Epithelial cell of proximal tubule (primary cell): ENCODE results near the gene GGT6. TPM values are rescaled to one million over a fixed set of nuclear protein-coding genes. Genes with fewer than 3 reads are reported as not detected.

Source experiments
- DNase-seq: peaks from one replicate; pipeline ENCODE4 v3.0.0-alpha.2; 2011; ENCODE audit warnings: low read depth
- H3K4me3 ChIP-seq: 2 replicates; pipeline ENCODE4 v1.5.1; 2011; ENCODE audit warnings: low read depth, mild to moderate bottlenecking, low read length
- total RNA-seq: library from RNA; depleted of rRNA; stranded (reverse); fragments of >200 nt; gene quantifications from 2 replicates; pipeline ENCODE4 v1.2.3, GENCODE V29; 2015
- TF ChIP-seq, protein P1 (sequence below): conservative IDR thresholded peaks from 2 replicates; pipeline ENCODE4 v1.5.1; 2012; ENCODE audit warnings: low read depth, mild to moderate bottlenecking, low read length

GGT6 gene
- total RNA-seq, 1 donor from 2014 or later: 0.86 TPM

DNA sequence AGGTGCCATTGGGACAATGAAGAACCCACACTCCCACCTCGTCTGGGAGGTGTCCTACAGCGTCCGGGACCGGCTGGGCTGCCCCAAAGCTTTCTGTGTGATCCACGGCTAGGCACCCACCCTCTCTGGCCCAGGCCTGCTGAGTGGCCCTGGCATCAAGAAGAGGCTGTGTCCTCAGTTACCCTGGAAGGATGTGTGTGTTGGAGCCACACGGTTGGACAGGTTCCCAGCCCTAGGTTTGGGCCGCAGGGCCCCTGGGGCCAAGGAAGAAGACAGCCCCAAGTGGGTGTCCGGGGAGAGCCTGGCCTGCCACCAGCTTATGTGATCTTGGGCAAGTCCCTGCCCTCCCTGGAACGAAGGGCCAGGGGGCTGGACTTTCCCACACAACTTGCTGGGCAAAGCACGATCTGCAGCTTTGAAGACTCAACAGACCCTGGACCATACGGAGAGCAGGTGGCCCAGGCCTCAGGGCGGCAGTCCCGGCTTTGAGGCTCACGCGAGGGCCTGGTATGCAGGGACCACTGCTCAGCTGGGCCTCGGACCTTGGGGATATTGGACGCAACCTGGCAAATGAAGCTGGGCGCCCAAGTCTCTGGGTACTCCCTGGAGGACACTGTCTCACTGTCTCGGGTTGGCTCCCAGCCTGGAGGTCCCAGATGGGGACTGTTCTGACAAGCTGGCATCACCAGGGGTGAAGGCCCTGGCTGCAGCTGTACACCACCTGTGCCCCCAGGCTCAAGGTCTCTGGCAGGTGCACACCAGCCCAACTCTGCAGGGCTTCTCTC is 22.7 kb downstream of the GGT6 start:
- no peak overlapping the region for H3K4me3 ChIP-seq
- TF ChIP-seq, protein P1, sequence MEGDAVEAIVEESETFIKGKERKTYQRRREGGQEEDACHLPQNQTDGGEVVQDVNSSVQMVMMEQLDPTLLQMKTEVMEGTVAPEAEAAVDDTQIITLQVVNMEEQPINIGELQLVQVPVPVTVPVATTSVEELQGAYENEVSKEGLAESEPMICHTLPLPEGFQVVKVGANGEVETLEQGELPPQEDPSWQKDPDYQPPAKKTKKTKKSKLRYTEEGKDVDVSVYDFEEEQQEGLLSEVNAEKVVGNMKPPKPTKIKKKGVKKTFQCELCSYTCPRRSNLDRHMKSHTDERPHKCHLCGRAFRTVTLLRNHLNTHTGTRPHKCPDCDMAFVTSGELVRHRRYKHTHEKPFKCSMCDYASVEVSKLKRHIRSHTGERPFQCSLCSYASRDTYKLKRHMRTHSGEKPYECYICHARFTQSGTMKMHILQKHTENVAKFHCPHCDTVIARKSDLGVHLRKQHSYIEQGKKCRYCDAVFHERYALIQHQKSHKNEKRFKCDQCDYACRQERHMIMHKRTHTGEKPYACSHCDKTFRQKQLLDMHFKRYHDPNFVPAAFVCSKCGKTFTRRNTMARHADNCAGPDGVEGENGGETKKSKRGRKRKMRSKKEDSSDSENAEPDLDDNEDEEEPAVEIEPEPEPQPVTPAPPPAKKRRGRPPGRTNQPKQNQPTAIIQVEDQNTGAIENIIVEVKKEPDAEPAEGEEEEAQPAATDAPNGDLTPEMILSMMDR: no peak
- no peak for DNase-seq

DNA sequence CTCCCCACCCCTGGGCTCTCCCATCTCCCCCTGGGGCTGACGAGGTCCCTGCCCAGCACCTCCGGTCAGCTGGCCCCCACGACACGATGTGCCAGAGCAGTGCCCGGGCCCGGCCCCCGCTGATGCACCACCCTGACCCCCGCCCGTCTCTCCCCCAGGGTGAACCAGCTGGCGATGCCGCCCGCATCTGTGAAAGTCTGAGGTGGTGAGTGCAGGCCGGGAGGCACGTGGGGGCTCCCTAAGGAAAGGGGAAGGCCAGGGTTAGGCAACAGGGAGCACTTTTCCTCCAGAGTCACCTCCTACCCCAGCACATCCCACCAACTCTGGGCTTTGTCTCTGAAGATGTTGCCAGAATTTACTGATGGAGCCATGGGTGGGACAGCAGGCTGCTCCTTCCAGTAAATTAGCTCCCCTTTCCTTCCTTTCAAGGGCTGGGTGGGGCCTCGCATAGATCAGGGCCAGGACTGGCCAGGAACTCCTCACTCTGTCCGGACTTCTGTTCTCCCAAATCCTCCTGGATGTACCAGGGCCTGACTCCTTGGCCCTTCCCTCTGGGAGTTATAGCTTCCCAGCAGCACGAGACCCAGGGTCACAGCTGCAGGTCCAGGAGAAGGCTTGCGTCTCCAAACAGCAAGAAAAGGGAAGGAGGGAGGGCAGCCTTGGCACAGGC is 23.5 kb downstream of the GGT6 start:
- no peak for DNase-seq
- H3K4me3 ChIP-seq: no peak overlapping the region
- TF ChIP-seq, protein P1: no peak

- TF ChIP-seq, protein P1: no peak
- DNase-seq: no peak
- H3K4me3 ChIP-seq: no peak overlapping the region
These were observed 24.1 kb downstream of the GGT6 start for GRCh38 chr17:4536259-4536741.

DNA sequence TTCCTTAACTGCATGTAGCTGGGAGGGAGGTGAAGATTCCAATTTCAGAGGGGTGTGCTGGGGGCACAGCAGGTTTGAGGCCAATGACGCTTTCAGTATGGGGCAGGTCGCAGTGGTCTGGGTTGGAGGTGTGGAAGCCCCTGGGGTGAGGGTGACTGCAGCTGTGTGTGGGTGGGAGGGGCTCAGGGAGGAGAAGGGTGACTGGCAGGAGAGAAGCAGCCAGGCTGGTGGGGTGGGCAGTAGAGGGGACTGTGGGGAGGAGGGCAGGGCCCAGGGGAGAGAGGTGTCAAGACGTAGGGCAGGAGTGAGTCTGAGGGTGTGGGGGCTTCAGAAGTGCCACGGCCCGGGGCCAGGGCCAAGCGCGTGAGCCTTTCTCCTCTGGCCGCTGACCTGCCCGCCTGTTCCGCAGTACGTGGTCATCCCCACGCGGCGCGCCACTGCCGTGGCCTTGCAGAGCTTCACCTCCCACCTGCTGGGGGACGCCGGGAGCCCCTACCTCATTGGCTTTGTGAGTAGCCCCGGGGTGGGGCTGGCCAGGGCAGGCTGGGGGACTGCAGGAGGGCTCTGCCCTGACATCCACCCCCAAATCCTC is 24.6 kb downstream of the GGT6 start:
- DNase-seq: no peak
- no peak overlapping the region for H3K4me3 ChIP-seq
- TF ChIP-seq, protein P1: no peak

- TF ChIP-seq, protein P1: no peak
- DNase-seq: no peak
- no peak overlapping the region for H3K4me3 ChIP-seq
These were observed 25.3 kb downstream of the GGT6 start for GRCh38 chr17:4534928-4535666.

DNA sequence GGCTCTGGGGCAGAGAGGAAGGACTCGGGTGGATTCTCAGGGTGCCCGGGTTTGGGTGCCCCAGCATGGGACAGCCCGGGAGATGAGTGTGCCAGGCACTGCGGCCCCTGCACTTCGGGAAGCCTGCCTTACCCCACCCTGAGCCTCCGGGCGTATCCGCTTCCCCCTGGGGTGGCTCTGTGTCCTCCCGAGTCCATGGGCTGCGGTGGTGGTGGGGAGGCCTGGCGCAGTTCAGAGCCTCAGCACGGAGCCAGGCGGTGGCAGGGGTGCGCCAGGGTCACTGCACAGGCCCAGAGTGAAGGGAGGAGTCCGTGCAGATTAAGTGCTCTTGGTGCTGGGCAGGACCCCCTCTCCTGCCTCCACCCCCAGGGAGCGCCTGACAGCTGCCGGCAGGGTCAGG is 25.9 kb downstream of the GGT6 start:
- no peak for DNase-seq
- TF ChIP-seq, protein P1: no peak

More for the DNA sequence above, 25.9 kb downstream of the GGT6 start:
- H3K4me3 ChIP-seq: no peak overlapping the region
